Stomach (tissue), 9 donors: ENCODE results near the gene MGAT5. TPM values are rescaled to one million over a fixed set of nuclear protein-coding genes. Genes with fewer than 3 reads are reported as not detected.

ENCODE experiments used
- DNase-seq, 2 donors: peaks; one replicate each; pipeline versions ENCODE4 v3.0.0 to v3.0.0-alpha.2; 2013 to 2019
- H3K27ac ChIP-seq, 5 donors: fragments of 200-600 bp in 4 of 5; sonication (generic) in 4 of 5; one replicate each; pipeline ENCODE4 v1.5.1; 2013 to 2019; ENCODE audit warnings: mild to moderate bottlenecking in 1 of 5, moderate library complexity in 1 of 5
- H3K27me3 ChIP-seq, 3 donors: fragments of 200-600 bp; sonication (generic); one replicate each; pipeline ENCODE4 v1.5.1; 2017 to 2019; ENCODE audit warnings: mixed run types in 1 of 3
- H3K36me3 ChIP-seq, 4 donors: fragments of 200-600 bp; sonication (generic); 1 replicate in 3 of 4; 2 replicates in 1 of 4; pipeline ENCODE4 v1.5.1; 2016 to 2019
- H3K4me1 ChIP-seq, 4 donors: fragments of 200-600 bp; sonication (generic); one replicate each; pipeline ENCODE4 v1.5.1; 2016 to 2019
- H3K4me3 ChIP-seq, 4 donors: fragments of 200-600 bp; sonication (generic) in 3 of 4; one replicate each; pipeline ENCODE4 v1.5.1; 2016 to 2019; ENCODE audit warnings: mild to moderate bottlenecking in 1 of 4
- H3K9me3 ChIP-seq, 4 donors: fragments of 200-600 bp; sonication (generic); one replicate each; pipeline ENCODE4 v1.5.1; 2016 to 2019
- EP300 ChIP-seq: sonication (generic); formaldehyde crosslinking; IDR thresholded peaks from one replicate; pipeline ENCODE4 v1.6.1; 2017; ENCODE audit warnings: antibody characterized with exemption
- POLR2A ChIP-seq, 4 donors: fragments of 450-650 bp; IDR thresholded peaks; one replicate each; pipeline ENCODE4 v1.6.1; 2016; ENCODE audit warnings: antibody characterized with exemption in 4 of 4, control low read depth in 2 of 4, mild to moderate bottlenecking in 1 of 4, moderate library complexity in 1 of 4
- POLR2AphosphoS5 ChIP-seq, 3 donors: sonication (generic); formaldehyde crosslinking; IDR thresholded peaks; one replicate each; pipeline ENCODE4 v1.6.1; 2016; ENCODE audit warnings: antibody characterized with exemption in 3 of 3
- WGBS, 5 donors: extraction: QIAGEN DNeasy Blood & Tissue Kit in 3 of 5; methylation state at CpG; one replicate each; pipeline versions ENCODE4 v1.1.5 to v1.1.7; 2013 to 2018; 5-methylcytosine and 5-hydroxymethylcytosine counted together
- intact Hi-C: fragments of 100-400 bp; cut with DNase I; formaldehyde crosslinking; loops from one replicate; pipeline ENCODE4 v1.15.1; 2023; ENCODE audit warnings: low total_unique reads
- polyA plus RNA-seq, 3 donors: library from polyadenylated mRNA; stranded (reverse); fragments of 200-250 nt; gene quantifications; one replicate each; pipeline ENCODE4 v1.2.3, GENCODE V29; 2013
- total RNA-seq, 5 donors: library from RNA; depleted of rRNA; stranded (reverse); fragments of >200 nt; gene quantifications; one replicate each; pipeline versions ENCODE4 v1.1.0 to v1.2.3, GENCODE V29; 2014 to 2016
- TF ChIP-seq, protein P1 (sequence below), 7 experiments: fragments of 450-650 bp in 4 of 7; fragments of 200-600 bp in 3 of 7; sonication (generic) in 3 of 7; IDR thresholded peaks; one replicate each; pipeline ENCODE4 v1.5.1; 2016 to 2019; ENCODE audit warnings: antibody characterized with exemption in 7 of 7, control low read depth in 2 of 7, mild to moderate bottlenecking in 1 of 7
- donor health status: healthy with polysubstance abuse.
- donor health status: Bipolar disorder and iron deficiency.
- donor health status: healthy.

Gene MGAT5
- total and polyA plus RNA-seq, 8 donors, result 3.9 to 125 (median 46.0) TPM

DNA sequence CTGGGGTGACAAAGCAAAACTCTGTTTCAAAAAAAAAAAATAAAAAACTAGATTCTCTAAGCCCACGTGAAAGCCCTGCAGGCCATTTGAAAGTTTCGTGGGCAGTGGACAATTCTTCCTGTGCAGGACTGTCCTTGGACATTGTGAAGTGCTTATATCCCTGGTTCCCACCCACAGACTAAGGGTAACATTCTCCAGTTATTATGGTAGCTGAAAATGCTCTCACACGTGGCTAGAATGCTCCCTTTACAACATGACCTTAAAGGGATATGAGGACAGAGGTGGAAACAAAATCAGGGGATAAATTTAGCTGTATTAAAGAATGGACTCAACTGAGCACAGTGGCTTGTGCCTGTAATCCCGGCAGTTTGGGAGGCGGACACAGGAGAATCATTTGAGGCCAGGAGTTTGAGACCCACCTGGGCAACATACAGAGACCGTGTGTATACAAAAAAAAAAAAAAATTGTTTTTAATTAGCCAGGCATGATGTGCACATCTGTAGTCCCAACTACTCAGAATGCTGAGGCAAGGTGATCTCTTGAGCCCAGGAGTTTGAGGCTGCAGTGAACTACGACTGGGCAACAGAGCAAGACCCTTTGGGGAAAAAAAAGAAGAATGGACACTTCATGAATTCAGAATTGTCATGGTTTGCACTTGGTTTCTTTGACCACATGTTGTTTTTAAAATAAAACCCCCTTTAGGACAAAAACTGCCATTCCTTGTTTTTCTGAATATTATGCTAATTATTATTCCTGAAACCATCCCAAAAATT, 167.9 kb downstream of the MGAT5 start:
- TF ChIP-seq POLR2AphosphoS5 (IDR thresholded peaks at IDR 0.05) (no peak), EP300 (no peak), POLR2A (IDR thresholded peaks at IDR 0.05) (no peak)
- TF ChIP-seq, protein P1, sequence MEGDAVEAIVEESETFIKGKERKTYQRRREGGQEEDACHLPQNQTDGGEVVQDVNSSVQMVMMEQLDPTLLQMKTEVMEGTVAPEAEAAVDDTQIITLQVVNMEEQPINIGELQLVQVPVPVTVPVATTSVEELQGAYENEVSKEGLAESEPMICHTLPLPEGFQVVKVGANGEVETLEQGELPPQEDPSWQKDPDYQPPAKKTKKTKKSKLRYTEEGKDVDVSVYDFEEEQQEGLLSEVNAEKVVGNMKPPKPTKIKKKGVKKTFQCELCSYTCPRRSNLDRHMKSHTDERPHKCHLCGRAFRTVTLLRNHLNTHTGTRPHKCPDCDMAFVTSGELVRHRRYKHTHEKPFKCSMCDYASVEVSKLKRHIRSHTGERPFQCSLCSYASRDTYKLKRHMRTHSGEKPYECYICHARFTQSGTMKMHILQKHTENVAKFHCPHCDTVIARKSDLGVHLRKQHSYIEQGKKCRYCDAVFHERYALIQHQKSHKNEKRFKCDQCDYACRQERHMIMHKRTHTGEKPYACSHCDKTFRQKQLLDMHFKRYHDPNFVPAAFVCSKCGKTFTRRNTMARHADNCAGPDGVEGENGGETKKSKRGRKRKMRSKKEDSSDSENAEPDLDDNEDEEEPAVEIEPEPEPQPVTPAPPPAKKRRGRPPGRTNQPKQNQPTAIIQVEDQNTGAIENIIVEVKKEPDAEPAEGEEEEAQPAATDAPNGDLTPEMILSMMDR (IDR thresholded peaks at IDR 0.05), result no peak
- no peaks in the 10 kb centered on the region for H3K27me3 ChIP-seq
- H3K4me3 ChIP-seq, result no peak overlapping the region
- no peak overlapping the region for H3K27ac ChIP-seq
- intact Hi-C loops, result no loop called here
- H3K9me3 ChIP-seq, result no peaks in the 10 kb centered on the region
- H3K4me1 ChIP-seq, result peaks cover 0 to 4% (median 0%) of the 10 kb centered on the region in 4 donors
- 83 to 89% (median 85%) methylated on average over 7 of the region's 7 CpGs for WGBS, 5 donors
- DNase-seq, result no peak
- peaks cover 6 to 49% (median 35%) of the 10 kb centered on the region in 4 donors for H3K36me3 ChIP-seq

DNA sequence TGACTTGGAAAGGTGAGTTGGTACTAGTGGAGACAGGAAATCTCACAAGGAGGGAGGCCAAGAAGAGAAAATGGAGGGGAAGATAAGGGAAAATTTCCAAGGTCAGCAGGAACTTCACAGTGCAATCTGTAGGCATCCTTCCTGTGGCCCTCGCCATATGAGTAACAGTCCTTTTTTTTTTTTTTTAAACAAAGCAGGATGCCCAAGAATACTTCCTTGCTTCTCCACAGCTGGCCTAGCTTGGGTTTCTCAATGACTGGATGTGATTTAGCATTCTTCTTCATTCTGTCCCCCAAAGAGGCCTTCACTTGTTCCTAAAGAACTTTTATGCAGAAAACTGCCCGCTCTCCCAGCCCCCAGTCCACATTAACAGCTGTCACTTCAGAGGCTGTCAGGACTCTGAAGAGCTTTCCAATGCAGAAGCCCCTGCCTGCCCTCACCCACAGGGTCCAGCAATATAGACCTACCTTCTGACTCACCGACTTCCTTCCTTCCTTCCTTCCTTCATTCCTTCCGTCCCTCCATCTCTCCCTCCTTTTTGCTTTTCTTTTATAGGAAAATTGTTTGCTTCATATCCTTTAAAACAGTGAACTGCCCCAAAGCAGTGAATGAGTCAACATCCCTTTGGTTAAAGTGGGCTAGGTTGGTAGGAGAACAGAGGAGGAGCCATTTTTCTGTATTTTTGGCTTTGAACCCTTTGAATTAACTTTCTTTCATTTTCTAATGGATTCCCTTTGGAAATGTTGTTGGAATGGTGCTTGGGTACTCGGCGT, 172.0 kb downstream of the MGAT5 start:
- Histone ChIP-seq H3K36me3 (peaks cover 14 to 72% (median 50%) of the 10 kb centered on the region in 4 donors), H3K27me3 (no peaks in the 10 kb centered on the region), H3K4me3 (no peak overlapping the region), H3K27ac (no peak overlapping the region), H3K4me1 (peaks cover 0 to 10% (median 4%) of the 10 kb centered on the region in 4 donors), H3K9me3 (no peaks in the 10 kb centered on the region)
- WGBS, 5 donors, result 84 to 92% (median 89%) methylated on average over 6 of the region's 6 CpGs
- DNase-seq, result no peak
- intact Hi-C loops, result no loop called here
- TF ChIP-seq POLR2A (IDR thresholded peaks at IDR 0.05), result no peak
- no peak for TF ChIP-seq EP300
- no peak for TF ChIP-seq POLR2AphosphoS5 (IDR thresholded peaks at IDR 0.05)
- TF ChIP-seq, protein P1 (IDR thresholded peaks at IDR 0.05), result no peak

DNA sequence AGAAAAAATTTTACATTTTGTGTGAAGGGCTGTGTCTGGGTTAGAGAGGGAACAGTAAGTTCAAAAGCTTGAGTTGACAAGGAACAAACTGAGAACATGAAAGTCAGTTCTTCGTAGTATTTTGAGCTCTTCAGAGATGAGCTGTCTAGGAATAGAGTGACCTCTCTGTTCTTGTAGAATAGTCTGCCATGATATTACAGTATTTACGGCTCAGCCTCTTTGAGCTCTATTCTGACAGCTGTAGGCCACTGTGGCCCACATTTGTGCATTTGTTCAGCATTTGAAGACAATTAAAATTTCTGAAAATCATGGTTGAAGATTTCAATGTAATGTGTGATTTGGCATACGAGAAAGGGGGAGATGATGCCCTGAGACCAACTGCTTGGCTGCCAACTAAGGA, 172.8 kb downstream of the MGAT5 start:
- WGBS, 5 donors, result 72 to 77% (median 75%) methylated on average over 3 of the region's 3 CpGs
- no peaks in the 10 kb centered on the region for H3K9me3 ChIP-seq
- TF ChIP-seq EP300 (no peak), POLR2A (IDR thresholded peaks at IDR 0.05) (no peak), POLR2AphosphoS5 (IDR thresholded peaks at IDR 0.05) (no peak)
- TF ChIP-seq, protein P1 (IDR thresholded peaks at IDR 0.05), result no peak
- no peak for DNase-seq
- peaks cover 14 to 80% (median 57%) of the 10 kb centered on the region in 4 donors for H3K36me3 ChIP-seq
- no peak overlapping the region for H3K27ac ChIP-seq
- no peaks in the 10 kb centered on the region for H3K27me3 ChIP-seq
- peaks cover 0 to 18% (median 11%) of the 10 kb centered on the region in 4 donors for H3K4me1 ChIP-seq
- no peak overlapping the region for H3K4me3 ChIP-seq
- intact Hi-C loops, result no loop called here

DNA sequence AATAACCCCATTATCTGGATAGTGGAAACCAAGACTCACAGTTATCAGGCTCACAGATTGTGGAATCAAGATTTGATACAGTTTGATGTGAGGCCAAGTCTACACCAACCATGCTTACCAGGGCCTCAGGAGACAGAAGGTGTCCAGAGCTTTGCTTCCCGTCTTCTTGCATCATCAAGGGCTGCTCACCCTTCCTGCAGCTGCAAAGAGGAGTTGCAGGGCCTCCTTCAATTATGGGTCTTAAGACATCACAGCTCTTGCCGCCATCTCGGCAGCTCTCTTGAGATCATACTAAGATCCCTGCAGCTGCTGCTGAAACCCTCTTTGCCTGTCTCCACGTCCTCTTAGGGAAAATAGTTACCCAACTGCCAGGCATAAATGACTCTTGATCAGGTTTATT, 176.0 kb downstream of the MGAT5 start:
- TF ChIP-seq, protein P1 (IDR thresholded peaks at IDR 0.05), result no peak
- TF ChIP-seq POLR2AphosphoS5 (IDR thresholded peaks at IDR 0.05) (no peak), EP300 (no peak), POLR2A (IDR thresholded peaks at IDR 0.05) (no peak)
- WGBS, 5 donors, result 60 to 86% (median 79%) methylated on average over 4 of the region's 4 CpGs
- peak overlapping the region in 1 of 5 donors; percentile 88 for H3K27ac ChIP-seq
- no peak for DNase-seq
- H3K9me3 ChIP-seq, result no peaks in the 10 kb centered on the region
- no peak overlapping the region for H3K4me3 ChIP-seq
- peaks cover 13 to 38% (median 31%) of the 10 kb centered on the region in 4 donors for H3K4me1 ChIP-seq
- no peaks in the 10 kb centered on the region for H3K27me3 ChIP-seq
- intact Hi-C loops, result no loop called here
- peaks cover 8 to 70% (median 42%) of the 10 kb centered on the region in 4 donors for H3K36me3 ChIP-seq
